Limb (tissue), 2 donors: Measurements from ENCODE around the gene ADCK2.
"Not testable (repeated sequence)": the region's sequence is repeated elsewhere in the genome, so short reads cannot be mapped to it uniquely, and the experiment has no call there.

Source experiments
- DNase-seq, 2 donors: peaks; one replicate each; pipeline ENCODE4 v3.0.0-alpha.2; 2016; ENCODE audit errors: extremely low spot score in 2 of 2

Gene ADCK2

GRCh38 chr7:140694592-140694991 lies 21.8 kb downstream of the ADCK2 start:
- no peak for DNase-seq

DNA sequence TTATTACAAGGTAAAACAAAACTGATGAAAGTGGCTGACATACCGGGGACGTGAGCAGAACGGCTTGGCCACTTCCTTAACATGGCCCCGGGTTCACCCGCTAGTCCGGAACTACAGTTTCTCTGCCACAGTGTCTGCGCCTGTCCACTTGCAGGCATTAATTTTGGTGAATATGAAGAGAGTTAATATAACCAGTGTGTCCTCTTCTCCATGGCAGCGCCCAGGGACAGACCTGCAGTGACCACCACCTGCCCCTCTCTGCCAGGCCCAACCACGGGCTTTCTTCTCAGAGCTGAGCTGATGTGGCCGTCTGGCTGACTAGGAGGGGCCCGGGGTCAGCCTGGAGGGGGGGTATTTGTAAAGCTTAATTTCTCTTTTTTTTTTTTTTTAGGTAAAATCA lies 22.6 kb downstream of the ADCK2 start:
- DNase-seq, result no peak

DNA sequence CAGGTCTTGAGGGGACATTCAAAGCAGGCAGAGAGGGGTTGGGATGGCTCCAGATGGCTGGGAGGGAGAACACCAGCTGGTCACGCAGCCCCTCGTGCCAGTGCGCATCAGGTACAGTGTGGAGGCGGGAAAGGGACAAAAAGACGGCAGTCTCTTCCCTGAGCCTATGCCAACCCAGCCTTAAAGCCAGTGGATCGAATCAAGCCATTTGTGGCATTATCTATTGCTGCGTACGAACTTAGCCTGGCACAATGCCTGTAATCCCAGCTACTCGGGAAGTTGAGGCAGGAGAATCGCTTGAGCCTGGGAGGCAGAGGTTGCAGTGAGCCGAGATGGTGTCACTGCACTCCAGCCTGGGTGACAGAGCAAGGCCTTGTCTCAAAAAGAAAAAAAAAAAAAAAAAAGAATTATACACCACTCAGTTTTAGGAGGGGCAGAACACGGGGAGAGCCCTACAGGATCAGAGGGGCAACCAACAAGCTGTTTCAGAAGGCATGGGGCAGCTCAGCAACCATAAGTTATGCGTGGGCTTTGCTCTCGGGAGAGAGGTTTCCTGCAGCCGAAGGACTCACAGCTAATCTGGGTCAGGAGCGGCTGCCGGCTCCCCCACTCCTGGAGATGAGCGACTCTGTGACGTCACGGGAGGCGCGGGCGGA lies 23.4 kb downstream of the ADCK2 start:
- no peak for DNase-seq

GRCh38 chr7:140696680-140697446 lies 24.1 kb downstream of the ADCK2 start, which contains the start of gene NDUFB2:
Gene NDUFB2, plus strand, starts transcription at chr7:140696708. Its CDS starts 37 bp downstream, at chr7:140696745.
- DNase-seq, result peak; percentile 94 to 98

DNA sequence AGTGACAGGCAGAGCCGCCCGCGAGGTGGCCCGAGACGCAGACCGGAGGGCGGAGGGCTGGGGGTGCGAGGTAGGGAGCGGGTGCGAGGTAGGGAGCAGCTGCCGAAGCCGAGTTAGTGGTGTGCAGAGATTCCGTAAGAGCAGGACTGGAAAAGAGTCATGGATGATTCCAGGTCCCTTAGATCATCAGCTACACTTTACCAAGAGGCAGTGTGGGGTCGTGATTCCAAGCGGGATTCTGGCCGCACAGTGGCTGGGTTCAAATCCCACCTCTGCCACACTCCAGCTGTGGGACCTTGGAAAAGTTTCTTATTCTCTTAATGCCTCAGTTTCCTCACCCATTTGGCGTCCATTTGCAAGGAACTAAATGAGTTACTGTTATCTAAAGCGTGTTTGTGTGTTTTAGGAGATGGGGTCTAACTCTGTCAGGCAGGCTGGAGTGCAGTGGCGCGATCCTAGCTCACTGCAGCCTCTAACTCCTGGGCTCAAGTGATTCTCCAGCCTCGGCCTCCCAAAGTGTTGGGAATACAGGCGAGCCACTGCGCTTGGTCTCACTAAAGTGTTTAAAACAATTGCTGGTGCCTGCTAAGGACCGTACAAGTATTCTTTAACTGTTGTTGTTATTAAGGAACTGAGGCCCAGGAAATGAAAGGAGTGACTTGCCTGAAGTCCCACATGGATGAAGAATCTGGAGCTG lies 24.9 kb downstream of the ADCK2 start:
- DNase-seq, result no peak

GRCh38 chr7:140698477-140698876 lies 25.7 kb downstream of the ADCK2 start:
- DNase-seq, result no peak

GRCh38 chr7:140702774-140703173 lies 30.0 kb downstream of the ADCK2 start:
- no peak for DNase-seq

GRCh38 chr7:140704205-140704604 lies 31.5 kb downstream of the ADCK2 start:
- DNase-seq, result no peak

DNA sequence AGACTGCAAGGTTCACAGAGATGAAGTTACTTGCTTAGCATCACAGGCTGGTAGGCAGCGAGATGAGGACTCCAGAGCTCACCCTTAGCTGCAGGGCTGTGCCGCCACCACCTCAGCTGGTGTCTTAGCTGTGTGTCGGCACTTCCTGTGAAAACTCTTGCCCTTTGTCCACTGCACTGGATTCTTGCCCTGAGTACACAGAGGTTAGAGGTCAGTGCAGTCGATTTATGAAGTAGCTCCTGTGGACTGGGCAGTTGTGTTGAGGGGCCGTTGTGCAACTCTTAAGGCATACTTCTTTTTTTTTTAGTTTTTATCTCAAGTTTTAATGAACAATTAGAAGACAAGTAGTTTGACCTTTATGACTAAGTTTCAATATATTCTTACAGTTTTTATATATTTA lies 34.4 kb downstream of the ADCK2 start:
- DNase-seq, result no peak

DNA sequence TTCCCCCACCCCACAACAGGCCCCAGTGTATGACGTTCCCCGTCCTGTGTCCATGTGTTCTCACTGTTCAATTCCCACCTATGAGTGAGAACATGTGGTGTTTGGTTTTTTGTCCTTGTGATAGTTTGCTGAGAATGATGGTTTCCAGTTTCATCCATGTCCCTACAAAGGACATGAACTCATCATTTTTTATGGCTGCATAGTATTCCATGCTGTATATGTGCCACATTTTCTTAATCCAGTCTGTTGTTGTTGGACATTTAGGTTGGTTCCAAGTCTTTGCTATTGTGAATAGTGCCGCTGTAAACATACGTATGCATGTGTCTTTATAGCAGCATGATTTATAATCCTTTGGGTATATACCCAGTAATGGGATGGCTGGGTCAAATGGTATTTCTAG lies 36.0 kb downstream of the ADCK2 start:
- not testable (repeated sequence) for DNase-seq

DNA sequence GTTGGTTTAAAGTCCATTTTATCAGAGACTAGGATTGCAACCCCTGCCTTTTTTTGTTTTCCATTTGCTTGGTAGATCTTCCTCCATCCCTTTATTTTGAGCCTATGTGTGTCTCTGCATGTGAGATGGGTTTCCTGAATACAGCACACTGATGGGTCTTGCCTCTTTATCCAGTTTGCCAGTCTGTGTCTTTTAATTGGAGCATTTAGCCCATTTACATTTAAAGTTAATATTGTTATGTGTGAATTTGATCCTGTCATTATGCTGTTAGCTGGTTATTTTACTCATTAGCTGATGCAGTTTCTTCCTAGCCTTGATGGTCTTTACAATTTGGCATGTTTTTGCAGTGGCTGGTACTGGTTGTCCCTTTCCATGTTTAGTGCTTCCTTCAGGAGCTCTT lies 39.6 kb downstream of the ADCK2 start:
- not testable (repeated sequence) for DNase-seq

GRCh38 chr7:140714331-140715040 lies 41.7 kb downstream of the ADCK2 start:
- DNase-seq, result no peak

DNA sequence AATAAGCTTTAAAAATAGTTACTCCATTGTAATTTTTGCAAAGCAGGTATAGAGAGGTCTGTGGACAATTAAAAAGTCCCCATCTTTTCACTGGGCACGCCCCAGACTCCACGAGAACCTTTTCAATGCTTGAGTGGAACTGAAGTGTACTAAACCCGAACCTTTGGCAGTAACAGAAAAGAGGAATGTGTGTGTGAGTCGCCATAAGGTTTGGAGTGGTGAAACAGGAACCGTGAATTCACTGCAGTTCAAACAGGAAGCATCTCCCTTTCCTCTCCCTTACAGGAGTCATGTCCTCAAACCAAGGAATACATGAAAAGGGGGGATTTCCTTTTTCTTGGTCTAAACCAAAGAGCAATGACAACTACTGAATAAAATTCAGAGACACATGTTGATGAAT lies 47.0 kb downstream of the ADCK2 start:
- DNase-seq, result no peak

DNA sequence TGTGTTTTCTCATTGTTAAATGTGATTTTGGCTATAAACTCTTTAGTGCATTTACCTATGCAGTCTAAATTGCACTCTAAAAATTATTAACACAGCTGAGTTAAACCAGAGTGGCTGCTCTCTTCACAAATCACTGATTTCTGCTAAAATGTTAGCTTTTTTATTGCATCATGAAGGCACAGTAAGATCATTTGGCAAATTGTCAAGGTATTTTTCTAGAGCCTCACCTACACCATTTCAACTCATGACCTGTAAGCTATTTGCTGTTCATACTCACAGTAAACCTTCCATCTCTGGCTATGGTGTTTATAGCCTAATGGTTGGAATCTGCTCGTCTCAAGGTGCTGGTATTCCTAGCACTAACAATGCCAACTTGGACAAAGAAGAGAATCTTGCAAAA lies 49.5 kb downstream of the ADCK2 start:
- DNase-seq, result no peak

GRCh38 chr7:140723006-140723405 lies 50.3 kb downstream of the ADCK2 start:
- DNase-seq, result no peak

DNA sequence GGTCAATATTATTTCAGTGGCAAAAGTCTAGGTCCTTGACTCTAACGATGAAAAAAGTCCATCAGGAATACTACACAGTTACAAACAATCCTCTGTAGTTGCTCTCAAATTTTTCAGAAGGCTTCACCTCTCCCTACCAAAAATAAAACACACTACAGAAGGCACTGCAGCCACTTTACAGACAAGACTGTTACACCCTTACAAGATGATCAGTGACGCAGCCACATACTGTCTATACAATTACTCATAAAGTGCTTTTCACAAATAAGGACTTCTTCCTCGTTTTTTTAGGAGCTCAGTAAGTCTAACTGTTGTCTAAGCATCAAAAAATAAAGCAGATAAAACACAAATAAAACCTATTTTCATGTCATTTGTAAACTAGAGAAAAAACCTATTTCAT lies 50.8 kb downstream of the ADCK2 start:
- no peak for DNase-seq

- DNase-seq, result no peak
Observed at GRCh38 chr7:140724706-140725105, 52.0 kb downstream of the ADCK2 start.

GRCh38 chr7:140726281-140726680 lies 53.5 kb downstream of the ADCK2 start:
- DNase-seq, result no peak

DNA sequence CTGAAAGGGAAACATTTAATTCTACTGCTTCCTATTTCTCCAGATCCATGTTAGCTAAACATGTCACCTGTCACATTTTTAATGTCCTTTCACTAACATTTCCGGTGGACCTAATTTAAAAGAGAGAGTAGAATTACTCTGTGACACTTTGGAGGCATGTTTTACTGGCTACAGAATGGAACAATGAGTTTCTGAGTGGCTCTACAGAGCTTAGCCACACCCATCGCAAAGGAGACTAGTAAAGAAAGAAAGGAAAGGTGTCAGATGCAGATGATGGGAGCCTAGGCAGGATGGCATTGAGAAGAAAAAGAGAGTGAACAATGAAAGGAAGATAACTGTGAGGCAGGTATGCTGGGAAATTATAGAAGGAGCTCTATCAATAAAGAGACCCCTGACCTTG lies 59.7 kb downstream of the ADCK2 start:
- no peak for DNase-seq

GRCh38 chr7:140734096-140734495 lies 61.4 kb downstream of the ADCK2 start:
- DNase-seq, result no peak

DNA sequence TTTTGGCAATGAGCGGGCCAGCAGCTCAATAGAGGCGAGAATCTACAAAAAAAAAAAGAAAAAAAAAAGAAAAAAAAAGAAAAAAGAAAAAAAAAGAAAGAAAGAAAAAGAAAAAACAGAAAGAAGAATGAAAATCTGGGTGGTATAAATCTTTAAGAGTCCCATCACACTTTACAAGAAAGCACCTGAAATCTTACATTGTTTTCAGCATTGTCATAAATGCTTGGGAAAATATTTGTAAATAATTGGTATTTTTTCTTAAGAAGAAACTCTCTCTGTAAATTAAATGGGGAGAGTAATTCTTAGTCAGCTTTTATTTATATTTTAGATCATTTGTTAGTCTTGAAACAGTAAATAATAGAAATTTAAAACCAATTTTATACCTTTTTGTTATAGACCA lies 62.0 kb downstream of the ADCK2 start:
- no peak for DNase-seq

DNA sequence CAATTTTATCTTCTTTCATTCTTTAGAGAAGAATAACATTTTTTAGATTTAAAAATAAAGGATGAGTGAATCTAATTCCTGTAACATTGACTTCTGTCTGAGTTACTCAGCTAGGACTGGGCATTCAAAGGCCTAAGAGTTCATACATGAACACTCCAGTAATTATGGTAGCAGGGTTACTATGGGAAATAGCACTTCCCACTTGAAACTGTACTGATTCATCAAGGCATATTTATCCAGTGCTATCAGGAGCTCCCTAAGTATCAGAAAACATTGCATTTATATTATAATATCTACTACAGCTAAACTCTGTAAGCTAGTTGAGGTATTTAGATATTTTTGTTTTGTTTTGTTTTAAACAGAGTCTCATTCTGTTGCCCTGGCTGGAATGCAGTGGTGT lies 65.5 kb downstream of the ADCK2 start:
- DNase-seq, result no peak
